ENCODE results near the gene RLN3. TPM values are rescaled to one million over a fixed set of nuclear protein-coding genes. Genes with fewer than 3 reads are reported as not detected.
A peak's percentile ranks its signal among the peaks of the same experiment; 100 is the strongest.

The RLN3 gene
- total and polyA plus RNA-seq, 8 donors, result not detected

DNA sequence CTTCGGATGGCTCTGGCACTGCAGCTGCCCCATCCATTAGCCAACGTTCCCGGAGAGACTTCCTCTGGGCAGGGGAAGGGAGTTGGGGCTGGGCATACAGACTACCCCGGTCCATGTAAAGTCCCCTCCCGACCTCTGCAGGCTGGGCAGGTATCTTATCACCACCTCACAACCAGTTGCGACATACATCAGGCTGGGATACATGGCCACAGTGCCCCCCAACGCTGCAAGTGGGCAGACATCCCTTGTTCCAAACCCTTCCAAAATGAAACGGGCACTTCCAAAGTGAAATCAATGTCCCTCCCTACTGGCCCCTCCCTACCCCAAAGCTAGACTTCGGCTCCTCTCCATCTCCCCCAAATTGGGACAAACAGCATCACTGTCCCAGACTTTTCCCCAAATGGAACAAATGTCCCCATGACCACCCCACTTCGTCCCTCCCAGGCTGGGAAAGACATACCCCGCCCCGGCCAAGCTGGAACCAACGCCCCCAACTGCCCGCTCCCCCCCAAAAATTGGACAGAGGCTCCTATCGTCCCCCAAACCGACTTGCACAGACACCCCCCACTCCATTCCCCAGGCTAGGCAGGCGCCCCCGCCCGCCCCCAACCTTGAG is 28.9 kb downstream of the RLN3 start:
- Histone ChIP-seq H3K36me3 (peaks cover 0 to 34% (median 23%) of the 10 kb centered on the region in 4 donors), H3K27me3 (peaks cover 0 to 58% (median 10%) of the 10 kb centered on the region in 3 donors), H3K9me3 (peaks cover 0 to 7% (median 0%) of the 10 kb centered on the region in 4 donors), H3K4me3 (peak overlapping the region; percentile 40 to 51 (median 44)), H3K4me1 (peaks cover 13 to 46% (median 38%) of the 10 kb centered on the region in 4 donors), H3K27ac (peak overlapping the region in 1 of 5 donors; percentile 38)
- no peak for DNase-seq
- TF ChIP-seq POLR2A (IDR thresholded peaks at IDR 0.05) (no peak), EP300 (IDR thresholded peaks at IDR 0.05) (no peak), POLR2AphosphoS5 (IDR thresholded peaks at IDR 0.05) (no peak)
- TF ChIP-seq, protein P1, sequence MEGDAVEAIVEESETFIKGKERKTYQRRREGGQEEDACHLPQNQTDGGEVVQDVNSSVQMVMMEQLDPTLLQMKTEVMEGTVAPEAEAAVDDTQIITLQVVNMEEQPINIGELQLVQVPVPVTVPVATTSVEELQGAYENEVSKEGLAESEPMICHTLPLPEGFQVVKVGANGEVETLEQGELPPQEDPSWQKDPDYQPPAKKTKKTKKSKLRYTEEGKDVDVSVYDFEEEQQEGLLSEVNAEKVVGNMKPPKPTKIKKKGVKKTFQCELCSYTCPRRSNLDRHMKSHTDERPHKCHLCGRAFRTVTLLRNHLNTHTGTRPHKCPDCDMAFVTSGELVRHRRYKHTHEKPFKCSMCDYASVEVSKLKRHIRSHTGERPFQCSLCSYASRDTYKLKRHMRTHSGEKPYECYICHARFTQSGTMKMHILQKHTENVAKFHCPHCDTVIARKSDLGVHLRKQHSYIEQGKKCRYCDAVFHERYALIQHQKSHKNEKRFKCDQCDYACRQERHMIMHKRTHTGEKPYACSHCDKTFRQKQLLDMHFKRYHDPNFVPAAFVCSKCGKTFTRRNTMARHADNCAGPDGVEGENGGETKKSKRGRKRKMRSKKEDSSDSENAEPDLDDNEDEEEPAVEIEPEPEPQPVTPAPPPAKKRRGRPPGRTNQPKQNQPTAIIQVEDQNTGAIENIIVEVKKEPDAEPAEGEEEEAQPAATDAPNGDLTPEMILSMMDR (IDR thresholded peaks at IDR 0.05), result no peak
- WGBS, 5 donors, result 39 to 58% (median 49%) methylated on average over 16 to 19 of the region's 19 CpGs
- intact Hi-C loops (cut with DNase I; ENCODE audit: low total_unique reads), result loop anchor here (10.0 kb wide), 1 partner anchor 172 kb away; no protein-coding TSS in a partner anchor

DNA sequence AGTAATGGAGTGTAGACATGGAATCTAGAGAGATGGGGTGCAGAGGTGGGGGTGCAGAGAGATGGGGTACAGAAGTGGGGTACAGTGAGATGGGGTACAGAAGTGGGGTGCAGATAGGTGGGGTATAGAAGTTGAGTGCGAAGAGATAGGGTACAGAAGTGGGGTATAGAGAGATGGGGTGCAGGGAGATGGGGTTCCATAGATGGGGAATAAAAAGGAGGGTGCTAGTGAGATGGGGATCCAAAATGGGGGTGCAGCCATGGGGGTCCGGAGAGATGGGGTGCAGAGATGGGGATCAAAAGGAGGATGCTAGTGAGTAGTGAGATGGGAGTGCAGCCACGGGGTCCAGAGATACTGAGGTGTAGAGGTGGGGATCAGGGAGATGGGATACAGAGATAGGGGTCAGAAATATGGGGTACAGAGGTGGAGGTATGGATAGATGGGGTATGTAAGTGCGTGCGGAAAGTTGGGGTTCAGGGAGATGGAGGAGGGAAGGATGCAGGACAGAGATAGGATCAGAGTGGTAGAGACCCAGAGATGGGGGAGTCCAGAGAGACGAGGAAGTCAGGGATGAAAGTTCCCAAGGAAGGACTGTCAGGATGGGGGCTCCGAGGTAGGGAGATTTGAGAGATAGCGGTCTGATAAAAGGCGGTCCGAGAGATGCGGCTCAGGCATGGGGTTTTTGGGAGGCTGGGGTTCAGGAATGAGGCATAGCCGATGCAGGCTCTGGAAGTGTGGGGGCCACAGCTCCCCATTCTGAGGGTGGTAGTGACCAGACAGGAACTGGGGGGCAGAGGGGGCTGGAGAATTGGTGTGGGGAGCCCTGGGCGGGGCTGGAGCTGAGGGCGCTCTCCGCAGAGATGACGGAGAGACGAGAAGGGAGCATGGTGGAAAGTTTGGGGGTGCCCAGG is 30.5 kb downstream of the RLN3 start:
- intact Hi-C loops (cut with DNase I; ENCODE audit: low total_unique reads), result loop anchor here (10.0 kb wide), 1 partner anchor 174 kb away; no protein-coding TSS in a partner anchor
- WGBS, 5 donors, result 29 to 49% (median 39%) methylated on average over 17 of the region's 17 CpGs
- Histone ChIP-seq H3K9me3 (peaks cover 0 to 2% (median 0%) of the 10 kb centered on the region in 4 donors), H3K27ac (no peak overlapping the region), H3K4me3 (peak overlapping the region; percentile 16 to 54 (median 48)), H3K36me3 (peaks cover 0 to 22% (median 13%) of the 10 kb centered on the region in 4 donors), H3K4me1 (peaks cover 23 to 53% (median 45%) of the 10 kb centered on the region in 4 donors), H3K27me3 (peaks cover 0 to 68% (median 13%) of the 10 kb centered on the region in 3 donors)
- TF ChIP-seq, protein P1 (IDR thresholded peaks at IDR 0.05), result no peak
- TF ChIP-seq EP300 (IDR thresholded peaks at IDR 0.05), result no peak
- no peak for TF ChIP-seq POLR2AphosphoS5 (IDR thresholded peaks at IDR 0.05)
- no peak for TF ChIP-seq POLR2A (IDR thresholded peaks at IDR 0.05)
- DNase-seq, result no peak

DNA sequence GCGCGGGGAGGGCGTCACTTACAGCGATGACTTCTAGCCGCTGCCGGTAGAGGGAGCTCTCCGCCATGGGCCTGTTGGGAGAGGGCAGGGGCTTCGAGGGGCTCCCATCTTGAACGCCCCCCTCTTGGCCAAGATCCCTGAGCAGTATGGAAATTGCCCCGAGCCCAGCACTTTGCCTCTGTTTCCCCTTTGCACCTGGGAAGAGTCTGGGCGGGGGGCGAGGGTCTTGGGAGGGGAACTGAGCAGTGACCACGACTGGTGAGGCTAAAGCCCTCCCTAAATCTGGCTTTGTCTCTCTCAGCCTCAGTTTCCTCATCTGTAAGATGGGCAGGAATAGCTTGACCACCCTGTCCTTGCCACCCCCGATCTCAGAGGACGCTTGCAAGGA is 31.1 kb downstream of the RLN3 start:
- peaks cover 0 to 17% (median 10%) of the 10 kb centered on the region in 4 donors for H3K36me3 ChIP-seq
- H3K9me3 ChIP-seq, result no peaks in the 10 kb centered on the region
- intact Hi-C loops (cut with DNase I; ENCODE audit: low total_unique reads), result loop anchor here (10.0 kb wide), 1 partner anchor 174 kb away; no protein-coding TSS in a partner anchor
- DNase-seq, result peak; percentile 34 to 45
- H3K27ac ChIP-seq, result no peak overlapping the region
- TF ChIP-seq, protein P1 (IDR thresholded peaks at IDR 0.05), result peak in 5 of 7 experiments; percentile 16 to 66 (median 45)
- TF ChIP-seq EP300 (IDR thresholded peaks at IDR 0.05) (no peak), POLR2A (IDR thresholded peaks at IDR 0.05) (no peak), POLR2AphosphoS5 (IDR thresholded peaks at IDR 0.05) (no peak)
- H3K4me3 ChIP-seq, result peak overlapping the region in 3 of 4 donors; percentile 16 to 54 (median 51)
- WGBS, 5 donors, result 20 to 43% (median 26%) methylated on average over 12 to 15 of the region's 15 CpGs
- H3K4me1 ChIP-seq, result peaks cover 23 to 53% (median 45%) of the 10 kb centered on the region in 4 donors
- peaks cover 0 to 68% (median 13%) of the 10 kb centered on the region in 3 donors for H3K27me3 ChIP-seq

DNA sequence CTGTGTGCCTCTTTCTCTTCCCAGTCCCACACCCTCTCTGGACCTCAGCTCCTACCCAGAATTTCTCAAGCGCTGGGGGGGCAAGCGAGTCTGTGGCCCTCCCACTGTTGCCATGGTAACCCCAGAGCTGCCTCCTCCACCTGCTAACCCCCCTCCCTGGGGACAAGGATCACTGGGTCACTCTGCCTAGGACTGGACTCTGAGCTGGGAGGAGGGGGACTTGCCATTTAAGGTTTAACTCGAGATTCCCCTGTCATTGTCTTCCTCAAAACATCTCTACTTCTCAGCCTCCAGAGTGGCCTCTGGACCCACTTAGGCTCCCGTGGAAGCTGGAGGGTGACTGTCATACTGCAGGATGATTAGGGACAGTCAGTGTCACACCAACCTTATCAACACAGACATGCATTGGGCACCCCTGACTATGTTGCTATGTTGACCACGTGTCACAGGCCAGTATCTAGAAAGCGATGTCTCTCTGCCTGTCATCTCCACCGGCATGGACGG is 31.8 kb downstream of the RLN3 start:
- peak overlapping the region in 3 of 4 donors; percentile 44 to 54 (median 51) for H3K4me3 ChIP-seq
- intact Hi-C loops (cut with DNase I; ENCODE audit: low total_unique reads), result loop anchor here (10.0 kb wide), 1 partner anchor 175 kb away; no protein-coding TSS in a partner anchor
- WGBS, 5 donors, result 23 to 37% (median 27%) methylated on average over 8 of the region's 8 CpGs
- peak overlapping the region in 1 of 5 donors; percentile 14 for H3K27ac ChIP-seq
- H3K4me1 ChIP-seq, result peaks cover 23 to 53% (median 45%) of the 10 kb centered on the region in 4 donors
- H3K9me3 ChIP-seq, result no peaks in the 10 kb centered on the region
- DNase-seq, result no peak
- no peak for TF ChIP-seq POLR2A (IDR thresholded peaks at IDR 0.05)
- no peak for TF ChIP-seq EP300 (IDR thresholded peaks at IDR 0.05)
- no peak for TF ChIP-seq POLR2AphosphoS5 (IDR thresholded peaks at IDR 0.05)
- TF ChIP-seq, protein P1 (IDR thresholded peaks at IDR 0.05), result no peak
- H3K36me3 ChIP-seq, result peaks cover 0 to 17% (median 8%) of the 10 kb centered on the region in 4 donors
- H3K27me3 ChIP-seq, result peaks cover 0 to 68% (median 13%) of the 10 kb centered on the region in 3 donors
